Uterus (tissue), 4 donors: ENCODE measurements around the gene CACNA2D4. TPM values are rescaled to one million over a fixed set of nuclear protein-coding genes. Genes with fewer than 3 reads are reported as not detected.

Source experiments
- DNase-seq, 2 donors: peaks; one replicate each; pipeline ENCODE4 v3.0.0-alpha.2; 2019 to 2020
- H3K27ac ChIP-seq, 2 donors: fragments of 200-600 bp; sonication (generic); 1 replicate in 1 of 2; 2 replicates in 1 of 2; pipeline ENCODE4 v1.5.1; 2016 to 2018
- H3K27me3 ChIP-seq, 2 donors: fragments of 200-600 bp; sonication (generic); one replicate each; pipeline ENCODE4 v1.5.1; 2018 to 2019; ENCODE audit warnings: control low read depth in 1 of 2
- H3K36me3 ChIP-seq, 2 donors: fragments of 200-600 bp; sonication (generic); one replicate each; pipeline ENCODE4 v1.5.1; 2019; ENCODE audit warnings: control low read depth in 1 of 2
- H3K4me1 ChIP-seq, 2 donors: fragments of 200-600 bp; sonication (generic); one replicate each; pipeline ENCODE4 v1.5.1; 2018 to 2019; ENCODE audit warnings: control low read depth in 1 of 2
- H3K4me3 ChIP-seq, 2 donors: fragments of 200-600 bp; sonication (generic); 1 replicate in 1 of 2; 2 replicates in 1 of 2; pipeline ENCODE4 v1.5.1; 2018 to 2019; ENCODE audit warnings: mild to moderate bottlenecking in 1 of 2
- H3K9me3 ChIP-seq, 2 donors: fragments of 200-600 bp; sonication (generic); one replicate each; pipeline ENCODE4 v1.5.1; 2019; ENCODE audit warnings: control low read depth in 1 of 2
- POLR2A ChIP-seq, 2 donors: fragments of 450-650 bp; IDR thresholded peaks; one replicate each; pipeline ENCODE4 v1.6.1; 2016; ENCODE audit warnings: antibody characterized with exemption in 2 of 2, mild to moderate bottlenecking in 1 of 2, moderate library complexity in 1 of 2
- intact Hi-C: fragments of 100-400 bp; cut with DNase I; formaldehyde crosslinking; loops from one replicate; pipeline ENCODE4 v1.15.1; 2023; ENCODE audit warnings: low total_unique reads
- total RNA-seq, 4 donors: library from RNA; depleted of rRNA in 3 of 4; stranded (reverse); fragments of >200 nt in 3 of 4; gene quantifications; one replicate each; pipeline versions ENCODE4 v1.1.0 to v1.2.4, GENCODE V29; 2014 to 2023
- TF ChIP-seq, protein P1 (sequence below), 4 experiments: fragments of 200-600 bp in 2 of 4; fragments of 450-650 bp in 2 of 4; sonication (generic) in 2 of 4; IDR thresholded peaks; one replicate each; pipeline ENCODE4 v1.5.1; 2016 to 2019; ENCODE audit warnings: antibody characterized with exemption in 4 of 4, mild to moderate bottlenecking in 2 of 4, moderate library complexity in 1 of 4
- donor health status: DM: yes; HTN: yes; CAD: no.

The CACNA2D4 gene
- total RNA-seq, 4 donors from 2014 or later, result 2.6 to 4.1 (median 4.0) TPM; not detected in 1

DNA sequence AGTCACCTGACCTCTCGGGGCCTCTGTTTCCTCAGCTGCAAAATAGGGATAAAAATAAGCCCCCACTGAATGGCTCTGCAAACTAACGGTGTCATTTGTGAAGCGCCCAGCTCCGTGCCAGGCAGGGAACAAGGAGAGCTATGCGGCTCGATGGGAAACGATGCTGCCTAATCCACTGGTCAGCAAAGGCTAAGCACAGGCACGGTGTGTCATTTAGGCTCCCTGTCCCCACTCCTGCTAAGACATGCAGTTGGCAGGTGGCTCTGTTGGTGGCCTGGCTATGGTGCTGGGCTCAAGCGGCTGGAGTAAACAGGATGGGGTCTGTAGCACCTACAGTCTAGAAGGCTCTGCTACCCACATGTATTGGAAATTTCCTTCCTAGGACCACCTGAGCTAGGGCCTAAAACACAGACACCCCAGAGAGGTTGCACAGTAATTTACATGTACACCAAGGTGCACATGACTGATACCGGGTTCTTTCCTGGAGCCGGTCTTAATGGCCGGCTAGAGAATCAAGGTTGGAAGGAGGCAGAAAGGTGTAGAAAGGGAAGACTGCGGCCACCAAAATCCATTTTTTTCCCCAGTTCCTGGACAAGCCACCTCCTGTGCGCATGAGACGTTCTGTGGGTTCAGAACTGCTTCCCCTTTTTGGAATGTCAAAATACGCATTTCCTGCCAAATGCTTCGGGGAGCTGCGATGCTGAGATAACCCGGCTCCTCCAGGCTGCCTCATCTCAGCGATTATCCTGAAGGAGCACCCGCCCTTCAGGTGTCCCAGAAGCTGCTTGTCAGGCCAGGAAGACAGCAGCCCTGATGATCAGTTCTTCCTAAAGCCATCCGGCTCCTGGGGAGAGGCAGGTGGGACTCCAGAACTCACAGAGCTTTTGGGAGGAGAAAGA is 1.0 kb downstream of the CACNA2D4 start:
- H3K36me3 ChIP-seq, result no peaks in the 10 kb centered on the region
- no peaks in the 10 kb centered on the region for H3K4me1 ChIP-seq
- no peak overlapping the region for H3K4me3 ChIP-seq
- H3K27me3 ChIP-seq, result no peaks in the 10 kb centered on the region
- intact Hi-C loops, result no loop called here
- TF ChIP-seq, protein P1, sequence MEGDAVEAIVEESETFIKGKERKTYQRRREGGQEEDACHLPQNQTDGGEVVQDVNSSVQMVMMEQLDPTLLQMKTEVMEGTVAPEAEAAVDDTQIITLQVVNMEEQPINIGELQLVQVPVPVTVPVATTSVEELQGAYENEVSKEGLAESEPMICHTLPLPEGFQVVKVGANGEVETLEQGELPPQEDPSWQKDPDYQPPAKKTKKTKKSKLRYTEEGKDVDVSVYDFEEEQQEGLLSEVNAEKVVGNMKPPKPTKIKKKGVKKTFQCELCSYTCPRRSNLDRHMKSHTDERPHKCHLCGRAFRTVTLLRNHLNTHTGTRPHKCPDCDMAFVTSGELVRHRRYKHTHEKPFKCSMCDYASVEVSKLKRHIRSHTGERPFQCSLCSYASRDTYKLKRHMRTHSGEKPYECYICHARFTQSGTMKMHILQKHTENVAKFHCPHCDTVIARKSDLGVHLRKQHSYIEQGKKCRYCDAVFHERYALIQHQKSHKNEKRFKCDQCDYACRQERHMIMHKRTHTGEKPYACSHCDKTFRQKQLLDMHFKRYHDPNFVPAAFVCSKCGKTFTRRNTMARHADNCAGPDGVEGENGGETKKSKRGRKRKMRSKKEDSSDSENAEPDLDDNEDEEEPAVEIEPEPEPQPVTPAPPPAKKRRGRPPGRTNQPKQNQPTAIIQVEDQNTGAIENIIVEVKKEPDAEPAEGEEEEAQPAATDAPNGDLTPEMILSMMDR (IDR thresholded peaks at IDR 0.05), result no peak
- no peak for TF ChIP-seq POLR2A (IDR thresholded peaks at IDR 0.05)
- DNase-seq, result peak in 1 of 2 donors; percentile 12
- no peaks in the 10 kb centered on the region for H3K9me3 ChIP-seq
- no peak overlapping the region for H3K27ac ChIP-seq

DNA sequence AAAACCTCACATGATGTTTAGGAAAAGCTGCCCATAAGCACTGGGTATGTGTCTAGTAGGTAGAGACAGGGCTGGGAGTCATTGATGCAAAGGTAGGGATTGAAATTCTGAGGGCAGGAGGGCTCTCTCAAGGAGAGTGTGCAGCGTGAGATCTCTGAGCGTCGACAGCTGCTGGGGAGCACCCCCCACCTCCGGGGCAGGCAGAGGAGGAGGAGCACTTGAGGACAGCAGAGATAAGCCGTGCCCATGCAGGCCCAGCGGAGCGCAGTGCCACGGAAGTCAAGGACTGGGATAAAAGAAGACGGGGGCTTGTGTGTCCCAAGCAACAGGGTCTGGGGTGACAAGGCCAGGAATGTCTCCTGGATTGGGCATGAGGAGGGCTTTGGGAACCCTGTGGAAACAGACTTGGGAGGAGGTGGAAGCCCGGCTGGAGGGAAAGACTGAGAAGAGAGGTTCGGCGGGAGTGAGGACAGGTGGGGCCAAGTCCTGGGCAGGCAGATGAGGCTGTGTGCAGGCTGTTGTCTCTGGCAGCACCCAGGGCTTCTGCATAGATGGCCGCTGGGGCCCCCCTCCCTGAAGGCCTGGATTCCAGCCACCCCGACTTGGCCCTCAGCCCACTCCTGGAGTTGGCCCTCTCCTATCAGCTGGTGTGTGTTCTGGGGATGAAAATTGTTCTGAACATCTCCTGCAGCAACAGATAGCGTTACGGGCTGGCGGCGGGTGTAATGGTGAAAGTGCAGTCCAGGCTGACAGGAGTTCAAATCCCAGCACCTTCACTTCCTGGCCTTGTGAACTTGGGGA is 1.9 kb downstream of the CACNA2D4 start:
- intact Hi-C loops, result no loop called here
- peak; percentile 19 to 56 for DNase-seq
- TF ChIP-seq, protein P1 (IDR thresholded peaks at IDR 0.05), result no peak
- TF ChIP-seq POLR2A (IDR thresholded peaks at IDR 0.05), result no peak
- H3K4me3 ChIP-seq, result no peak overlapping the region
- no peaks in the 10 kb centered on the region for H3K27me3 ChIP-seq
- H3K4me1 ChIP-seq, result no peaks in the 10 kb centered on the region
- no peaks in the 10 kb centered on the region for H3K36me3 ChIP-seq
- no peak overlapping the region for H3K27ac ChIP-seq
- H3K9me3 ChIP-seq, result no peaks in the 10 kb centered on the region

DNA sequence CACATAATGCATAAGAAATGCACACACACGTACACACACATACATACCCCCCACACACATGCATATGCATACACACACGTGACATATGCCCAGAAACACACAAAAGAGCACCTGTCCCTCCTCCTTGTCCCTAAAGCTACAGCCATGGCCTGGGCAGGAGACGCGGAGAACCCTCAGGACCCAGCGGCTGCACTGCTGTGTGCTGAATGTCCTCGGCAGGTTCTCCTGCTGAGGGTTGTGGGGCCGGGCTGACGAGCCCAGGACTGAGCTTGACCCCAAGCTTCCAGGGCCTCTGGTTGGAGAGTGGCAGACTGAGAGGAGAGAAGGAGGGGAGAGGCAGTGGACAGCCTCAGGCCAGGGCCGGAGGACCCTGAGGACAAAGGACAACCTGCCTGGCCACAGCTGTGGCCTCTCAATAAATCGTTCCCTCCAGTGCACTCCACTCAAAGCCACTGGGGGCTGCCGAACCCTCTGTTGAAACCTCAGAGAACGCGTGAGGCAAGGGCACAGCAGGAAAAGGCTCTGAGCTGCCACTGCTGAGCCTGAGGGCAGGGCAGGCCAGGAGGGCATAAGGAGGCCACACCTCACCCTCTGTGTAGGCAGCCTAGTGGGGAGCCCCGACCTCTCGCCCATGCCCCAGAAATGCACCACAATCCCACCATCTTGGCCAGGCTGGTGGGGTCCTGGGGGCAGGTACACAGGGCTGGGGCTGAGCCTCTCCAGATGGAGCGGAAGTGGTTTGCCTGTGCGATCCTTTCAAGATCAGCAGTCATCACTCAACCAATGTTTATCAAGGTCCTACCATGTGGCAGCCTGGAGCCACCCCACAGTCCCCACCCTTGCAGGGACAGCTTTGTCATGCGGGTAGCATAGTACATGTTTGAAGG is 3.1 kb downstream of the CACNA2D4 start:
- no peaks in the 10 kb centered on the region for H3K9me3 ChIP-seq
- H3K4me3 ChIP-seq, result no peak overlapping the region
- H3K27ac ChIP-seq, result no peak overlapping the region
- intact Hi-C loops, result no loop called here
- H3K36me3 ChIP-seq, result no peaks in the 10 kb centered on the region
- H3K4me1 ChIP-seq, result no peaks in the 10 kb centered on the region
- peak in 1 of 2 donors; percentile 10 for DNase-seq
- TF ChIP-seq, protein P1 (IDR thresholded peaks at IDR 0.05), result no peak
- TF ChIP-seq POLR2A (IDR thresholded peaks at IDR 0.05), result no peak
- H3K27me3 ChIP-seq, result no peaks in the 10 kb centered on the region

GRCh38 chr12:1914114-1914911 is 4.1 kb downstream of the CACNA2D4 start:
- Histone ChIP-seq H3K9me3 (no peaks in the 10 kb centered on the region), H3K36me3 (no peaks in the 10 kb centered on the region), H3K4me3 (no peak overlapping the region), H3K27ac (no peak overlapping the region), H3K27me3 (no peaks in the 10 kb centered on the region), H3K4me1 (no peaks in the 10 kb centered on the region)
- no peak for TF ChIP-seq POLR2A (IDR thresholded peaks at IDR 0.05)
- TF ChIP-seq, protein P1 (IDR thresholded peaks at IDR 0.05), result no peak
- DNase-seq, result no peak
- intact Hi-C loops, result no loop called here
